H7 (cell line): ENCODE results near the gene MANBA. TPM values are rescaled to one million over a fixed set of nuclear protein-coding genes. Genes with fewer than 3 reads are reported as not detected.

ENCODE experiments used
- DNase-seq: peaks from one replicate; pipeline ENCODE4 v3.0.0; 2012
- H3K27me3 ChIP-seq: 2 replicates; pipeline ENCODE4 v1.6.0; 2011; ENCODE audit warnings: mild to moderate bottlenecking, low read length; ENCODE audit not compliant: control insufficient read depth, insufficient read depth
- H3K36me3 ChIP-seq: replicated peaks from 2 replicates; pipeline ENCODE4 v1.5.1; 2011; ENCODE audit warnings: low read length; ENCODE audit not compliant: control insufficient read depth, insufficient read depth
- H3K4me3 ChIP-seq: 2 replicates; pipeline ENCODE4 v1.5.1; 2011; ENCODE audit warnings: low read depth, mild to moderate bottlenecking, control low read depth, low read length, moderate library complexity; ENCODE audit not compliant: insufficient read depth
- total RNA-seq: library from RNA; depleted of rRNA; stranded (reverse); fragments of >200 nt; shearing (Covaris generic); gene quantifications from 2 replicates; pipeline ENCODE4 v1.2.3, GENCODE V29; 2014

Gene MANBA
- total RNA-seq, 1 experiment from 2014 or later = 16.1 TPM

GRCh38 chr4:102641793-102642192, 119.0 kb downstream of the MANBA start:
- Histone ChIP-seq H3K27me3 (no peaks in the 10 kb centered on the region), H3K4me3 (no peak overlapping the region), H3K36me3 (no peaks in the 10 kb centered on the region; the same call in 1 of the 2 replicates)
- DNase-seq = no peak

GRCh38 chr4:102640669-102641068, 120.1 kb downstream of the MANBA start:
- no peak for DNase-seq
- peaks cover 1% of the 10 kb centered on the region for H3K36me3 ChIP-seq
- H3K27me3 ChIP-seq = no peaks in the 10 kb centered on the region
- no peak overlapping the region for H3K4me3 ChIP-seq

- no peaks in the 10 kb centered on the region for H3K27me3 ChIP-seq
- no peak for DNase-seq
- peaks cover 3% of the 10 kb centered on the region for H3K36me3 ChIP-seq
- no peak overlapping the region for H3K4me3 ChIP-seq
These were observed 121.2 kb downstream of the MANBA start for GRCh38 chr4:102639598-102639997.

- Histone ChIP-seq H3K4me3 (no peak overlapping the region), H3K36me3 (peaks cover 3% of the 10 kb centered on the region), H3K27me3 (no peaks in the 10 kb centered on the region)
- no peak for DNase-seq
These were observed 122.1 kb downstream of the MANBA start for GRCh38 chr4:102638621-102639020.

- no peak for DNase-seq
- Histone ChIP-seq H3K36me3 (peaks cover 3% of the 10 kb centered on the region), H3K27me3 (no peaks in the 10 kb centered on the region), H3K4me3 (no peak overlapping the region)
These were observed 123.4 kb downstream of the MANBA start for GRCh38 chr4:102637391-102637790.

GRCh38 chr4:102633100-102633499, 127.7 kb downstream of the MANBA start:
- H3K36me3 ChIP-seq = peaks cover 5% of the 10 kb centered on the region
- no peak overlapping the region for H3K4me3 ChIP-seq
- H3K27me3 ChIP-seq = no peaks in the 10 kb centered on the region
- no peak for DNase-seq

- DNase-seq = no peak
- Histone ChIP-seq H3K27me3 (no peaks in the 10 kb centered on the region), H3K4me3 (no peak overlapping the region), H3K36me3 (peaks cover 5% of the 10 kb centered on the region)
These were observed 128.3 kb downstream of the MANBA start for GRCh38 chr4:102632241-102633065.

- Histone ChIP-seq H3K36me3 (peaks cover 5% of the 10 kb centered on the region), H3K4me3 (no peak overlapping the region), H3K27me3 (no peaks in the 10 kb centered on the region)
- DNase-seq = no peak
These were observed 129.2 kb downstream of the MANBA start for GRCh38 chr4:102631616-102632015.

GRCh38 chr4:102629673-102630072, 131.1 kb downstream of the MANBA start:
- no peaks in the 10 kb centered on the region for H3K27me3 ChIP-seq
- DNase-seq = no peak
- no peak overlapping the region for H3K4me3 ChIP-seq
- H3K36me3 ChIP-seq = peaks cover 3% of the 10 kb centered on the region

GRCh38 chr4:102627831-102628523, 132.8 kb downstream of the MANBA start:
- H3K27me3 ChIP-seq = no peaks in the 10 kb centered on the region
- peaks cover 2% of the 10 kb centered on the region; the same call in 1 of the 2 replicates for H3K36me3 ChIP-seq
- DNase-seq = no peak
- H3K4me3 ChIP-seq = no peak overlapping the region

GRCh38 chr4:102625232-102625930, 135.4 kb downstream of the MANBA start:
- DNase-seq = peak; percentile 51
- H3K27me3 ChIP-seq = no peaks in the 10 kb centered on the region
- no peaks in the 10 kb centered on the region for H3K36me3 ChIP-seq
- H3K4me3 ChIP-seq = no peak overlapping the region

GRCh38 chr4:102624505-102624904, 136.3 kb downstream of the MANBA start:
- no peak overlapping the region for H3K4me3 ChIP-seq
- no peaks in the 10 kb centered on the region for H3K27me3 ChIP-seq
- H3K36me3 ChIP-seq = no peaks in the 10 kb centered on the region
- DNase-seq = no peak

- Histone ChIP-seq H3K27me3 (no peaks in the 10 kb centered on the region), H3K36me3 (no peaks in the 10 kb centered on the region), H3K4me3 (no peak overlapping the region)
- DNase-seq = peak; percentile 28
These were observed 137.1 kb downstream of the MANBA start for GRCh38 chr4:102623622-102624021.

- no peaks in the 10 kb centered on the region for H3K36me3 ChIP-seq
- H3K27me3 ChIP-seq = no peaks in the 10 kb centered on the region
- DNase-seq = peak; percentile 18
- no peak overlapping the region for H3K4me3 ChIP-seq
These were observed 139.9 kb downstream of the MANBA start for GRCh38 chr4:102620697-102621497.
